PC-9 (cell line): ENCODE data around the gene MED22. TPM values are rescaled to one million over a fixed set of nuclear protein-coding genes. Genes with fewer than 3 reads are reported as not detected.
"Not testable (repeated sequence)": the region's sequence is repeated elsewhere in the genome, so short reads cannot be mapped to it uniquely, and the experiment has no call there.

Experiments
- BruUV-seq: library from RNA; stranded (reverse); fragments of 400-500 nt; replicated peaks from 2 replicates; lab custom pipeline; 2021; lab: Mats Ljungman, UMichigan
- CTCF ChIA-PET: fragments of 300-600 bp; sonication (Branson Sonifier 250); formaldehyde crosslinking; loops from one replicate; lab custom pipeline; 2022; ENCODE audit warnings: antibody characterized with exemption; lab: Charles Lee
- POLR2A ChIA-PET: fragments of 300-600 bp; sonication (Branson Sonifier 250); formaldehyde crosslinking; loops from one replicate; lab custom pipeline; 2022; ENCODE audit warnings: antibody characterized with exemption; ENCODE audit not compliant: unreplicated experiment; lab: Charles Lee
- DNase-seq, 2 experiments: peaks; one replicate each; pipeline versions ENCODE4 v3.0.0 to v3.0.0-alpha.2; 2015 to 2022; ENCODE audit warnings: mixed read lengths in 1 of 2
- H2AFZ ChIP-seq: fragments of 200-600 bp; sonication (generic); 2 replicates; pipeline ENCODE4 v1.8.1; 2017; ENCODE audit warnings: antibody characterized with exemption
- H3F3A ChIP-seq: fragments of 200-600 bp; sonication (generic); 2 replicates; pipeline ENCODE4 v1.8.1; 2017; ENCODE audit warnings: antibody characterized with exemption, mild to moderate bottlenecking, low read depth; ENCODE audit not compliant: insufficient read depth
- H3K27ac ChIP-seq: fragments of 200-600 bp; sonication (generic); 2 replicates; pipeline ENCODE4 v1.6.1; 2016; ENCODE audit warnings: mixed run types
- H3K27me3 ChIP-seq: fragments of 200-600 bp; sonication (generic); 2 replicates; pipeline ENCODE4 v1.6.1; 2016; ENCODE audit warnings: low read depth, mixed run types; ENCODE audit not compliant: insufficient read depth
- H3K36me3 ChIP-seq: fragments of 200-600 bp; sonication (generic); 2 replicates; pipeline ENCODE4 v1.6.1; 2016; ENCODE audit warnings: low read depth, mixed run types
- H3K4me1 ChIP-seq: fragments of 200-600 bp; sonication (generic); replicated peaks from 2 replicates; pipeline ENCODE4 v1.6.1; 2016; ENCODE audit warnings: mixed run types; ENCODE audit not compliant: insufficient read depth
- H3K4me2 ChIP-seq: fragments of 200-600 bp; sonication (generic); 2 replicates; pipeline ENCODE4 v1.6.1; 2017; ENCODE audit warnings: mixed run types
- H3K4me3 ChIP-seq: fragments of 200-600 bp; sonication (generic); 2 replicates; pipeline ENCODE4 v1.6.1; 2016; ENCODE audit warnings: mixed run types
- H3K79me2 ChIP-seq: fragments of 200-600 bp; sonication (generic); 2 replicates; pipeline ENCODE4 v1.6.1; 2017; ENCODE audit warnings: low read depth, mixed run types
- H3K9me2 ChIP-seq: fragments of 200-600 bp; sonication (generic); 2 replicates; pipeline ENCODE4 v1.8.1; 2017; ENCODE audit warnings: mild to moderate bottlenecking; ENCODE audit not compliant: insufficient read depth
- H3K9me3 ChIP-seq: fragments of 200-600 bp; sonication (generic); 2 replicates; pipeline ENCODE4 v1.8.1; 2016; ENCODE audit warnings: low read depth; ENCODE audit not compliant: insufficient read depth
- H4K20me1 ChIP-seq: fragments of 200-600 bp; sonication (generic); 2 replicates; pipeline ENCODE4 v1.8.1; 2017; ENCODE audit not compliant: insufficient read depth
- CTCF ChIP-seq: fragments of 200-600 bp; sonication (generic); conservative IDR thresholded peaks from 2 replicates; pipeline ENCODE4 v1.6.1; 2017; ENCODE audit warnings: mixed run types, antibody characterized with exemption, mild to moderate bottlenecking, moderate library complexity
- EZH2 ChIP-seq: fragments of 200-600 bp; sonication (generic); IDR thresholded peaks from 2 replicates; pipeline ENCODE4 v1.8.0; 2017; ENCODE audit warnings: antibody characterized with exemption, low read depth
- intact Hi-C: fragments of 100-400 bp; cut with micrococcal nuclease; formaldehyde crosslinking; loops from one replicate; pipeline ENCODE4 v1.10.0; 2022; ENCODE audit not compliant: unreplicated experiment
- total RNA-seq: library from RNA; stranded (reverse); gene quantifications from 2 replicates; pipeline ENCODE4 v1.2.3, GENCODE V29; 2021

The MED22 gene
- total RNA-seq, 1 experiment from 2014 or later: 38.7 TPM

DNA sequence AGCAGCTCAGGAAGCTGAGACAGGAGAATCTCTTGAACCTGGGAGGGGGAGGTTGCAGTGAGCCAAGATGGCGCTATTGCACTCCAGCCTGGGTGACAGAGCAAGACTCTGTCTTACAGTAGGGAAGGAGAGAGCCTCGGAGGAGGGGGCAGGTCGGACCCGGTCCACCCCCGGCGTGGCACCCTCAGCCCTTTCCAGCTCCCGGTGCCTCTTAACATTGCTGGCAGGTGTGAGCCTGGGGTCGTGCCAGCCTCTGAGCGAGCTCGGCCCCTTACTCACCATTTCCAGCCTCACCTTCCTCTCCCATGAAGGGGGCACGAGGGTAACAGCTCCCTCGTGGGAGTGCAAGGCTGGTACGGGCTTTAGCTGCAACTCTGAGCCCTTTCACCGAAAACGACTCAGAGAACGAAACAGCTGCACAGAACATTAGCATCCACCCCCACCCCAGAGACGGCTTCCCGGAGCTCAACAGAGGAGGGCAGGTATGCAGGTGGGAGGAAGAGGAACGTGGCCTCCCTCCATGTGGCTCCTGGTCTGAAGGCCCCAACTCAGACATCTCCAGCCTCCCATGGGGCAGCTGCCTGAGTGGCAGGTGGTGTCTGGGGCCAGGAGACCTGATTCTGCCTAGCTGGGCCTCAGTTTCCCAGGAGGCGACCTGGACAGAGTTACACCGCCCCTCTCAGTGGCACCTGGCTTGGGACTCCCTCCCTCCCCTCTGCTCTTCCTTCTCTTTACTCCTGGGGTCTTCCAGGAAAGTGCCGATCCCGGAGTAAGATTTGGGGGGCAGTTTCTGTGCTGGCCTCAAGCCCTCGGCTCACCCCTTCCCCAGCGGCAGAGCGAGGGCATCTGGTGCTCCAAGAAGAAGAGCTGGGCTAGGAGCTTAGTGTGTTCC lies 44.4 kb downstream of the MED22 start:
- no peak overlapping the region for H3K27ac ChIP-seq
- H3K79me2 ChIP-seq: no peaks in the 10 kb centered on the region
- POLR2A ChIA-PET: no interaction called here
- no peaks in the 10 kb centered on the region for H3K36me3 ChIP-seq
- H3K27me3 ChIP-seq: peaks cover 69% of the 10 kb centered on the region
- CTCF ChIA-PET: no interaction called here
- H3K4me2 ChIP-seq: no peak overlapping the region
- no peak for TF ChIP-seq EZH2
- DNase-seq: no peak
- no peaks in the 10 kb centered on the region for H3K9me2 ChIP-seq
- no peaks in the 10 kb centered on the region for H3K4me1 ChIP-seq
- H2AFZ ChIP-seq: no peak overlapping the region
- no peak overlapping the region for H3K4me3 ChIP-seq
- BruUV-seq: no TSS peak
- intact Hi-C loops: no loop called here
- H3K9me3 ChIP-seq: no peaks in the 10 kb centered on the region
- no peaks in the 10 kb centered on the region for H4K20me1 ChIP-seq
- no peaks in the 10 kb centered on the region for H3F3A ChIP-seq

DNA sequence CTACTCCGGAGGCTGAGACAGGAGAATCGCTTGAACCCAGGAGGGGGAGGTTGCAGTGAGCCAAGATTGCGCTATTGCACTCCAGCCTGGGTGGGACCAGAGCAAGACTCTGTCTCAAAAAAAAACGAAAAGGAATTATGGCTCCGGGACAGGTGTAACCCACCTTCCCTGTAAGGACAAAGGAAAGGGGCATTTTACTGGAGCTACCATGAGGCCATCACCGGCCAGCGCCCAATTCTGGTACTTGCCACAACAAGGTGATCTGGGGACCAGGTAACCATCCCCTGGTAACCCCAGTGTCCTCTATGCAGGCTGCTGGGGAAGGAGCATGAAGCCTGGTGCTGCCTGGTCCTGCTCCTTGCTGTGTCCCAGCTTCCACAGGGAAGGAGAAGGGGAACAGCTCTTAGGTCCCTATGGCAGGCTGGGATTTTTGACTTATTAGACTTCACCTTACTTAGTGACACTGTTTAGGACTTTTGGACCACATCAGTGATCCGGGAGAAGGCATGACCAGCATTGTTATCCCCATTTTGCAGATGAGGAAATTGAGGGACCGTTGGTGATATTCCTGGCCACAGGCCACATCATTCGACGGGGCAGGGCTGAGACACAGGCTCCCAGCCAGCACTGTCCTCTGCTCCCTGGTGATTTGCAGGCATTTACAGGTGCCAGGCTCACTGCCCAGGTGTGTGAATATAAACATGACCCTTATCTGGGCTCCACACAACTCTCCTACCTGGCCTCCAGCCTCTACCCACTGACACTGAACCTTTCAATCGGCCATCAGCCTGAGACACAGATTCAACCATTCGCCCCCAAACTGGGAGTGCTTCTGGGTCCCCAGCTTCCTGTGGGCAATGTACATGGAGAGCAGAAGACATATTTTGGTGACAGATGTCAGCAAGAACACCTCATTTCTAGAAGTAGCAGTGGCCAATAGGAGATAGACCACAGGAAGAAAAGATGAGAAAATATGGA lies 46.4 kb downstream of the MED22 start:
- Histone ChIP-seq H3K27ac (no peak overlapping the region), H3K9me3 (no peaks in the 10 kb centered on the region), H3K27me3 (peaks cover 73% of the 10 kb centered on the region), H3F3A (no peaks in the 10 kb centered on the region), H3K9me2 (no peaks in the 10 kb centered on the region), H3K4me1 (no peaks in the 10 kb centered on the region), H4K20me1 (no peaks in the 10 kb centered on the region), H3K79me2 (no peaks in the 10 kb centered on the region), H2AFZ (no peak overlapping the region), H3K36me3 (no peaks in the 10 kb centered on the region), H3K4me3 (no peak overlapping the region), H3K4me2 (no peak overlapping the region)
- ChIA-PET CTCF (no interaction called here), POLR2A (no interaction called here)
- no peak for TF ChIP-seq CTCF
- no peak for TF ChIP-seq EZH2
- DNase-seq: no peak
- BruUV-seq: no TSS peak
- intact Hi-C loops: no loop called here

DNA sequence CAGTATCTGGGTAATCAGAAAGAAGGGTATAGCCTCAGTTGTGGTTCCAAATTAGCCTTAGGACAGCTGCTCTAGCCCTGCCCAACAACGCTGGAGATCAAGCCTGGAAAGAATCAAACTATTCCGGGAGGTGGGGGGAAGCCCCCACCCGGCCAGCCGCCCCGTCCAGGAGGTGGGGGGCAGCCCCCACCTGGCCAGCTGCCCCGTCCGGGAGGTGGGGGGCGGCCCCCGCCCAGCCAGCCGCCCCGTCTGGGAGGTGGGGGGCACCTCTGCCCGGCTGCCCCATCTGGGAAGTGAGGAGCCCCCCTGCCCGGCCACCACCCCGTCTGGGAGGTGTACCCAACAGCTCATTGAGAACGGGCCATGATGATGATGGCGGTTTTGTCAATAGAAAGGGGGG lies 47.9 kb downstream of the MED22 start:
- H3K4me3 ChIP-seq, H4K20me1 ChIP-seq, H2AFZ ChIP-seq, DNase-seq, H3K9me3 ChIP-seq, H3K9me2 ChIP-seq, H3K79me2 ChIP-seq, H3K4me1 ChIP-seq, H3F3A ChIP-seq, intact Hi-C loops, H3K27ac ChIP-seq, BruUV-seq, H3K4me2 ChIP-seq, H3K36me3 ChIP-seq, CTCF ChIA-PET: not testable (repeated sequence)
- peaks cover 77% of the 10 kb centered on the region for H3K27me3 ChIP-seq
- POLR2A ChIA-PET: interaction anchor here (0.6 kb wide), 1 partner anchor 1738 kb away, joined by 3 read pairs; no protein-coding TSS in a partner anchor

GRCh38 chr9:133294257-133294656 lies 53.7 kb downstream of the MED22 start:
- H3K79me2 ChIP-seq: no peaks in the 10 kb centered on the region
- H3K4me1 ChIP-seq: no peaks in the 10 kb centered on the region
- DNase-seq: no peak
- TF ChIP-seq EZH2: no peak
- TF ChIP-seq CTCF: no peak
- intact Hi-C loops: no loop called here
- H2AFZ ChIP-seq: no peak overlapping the region
- CTCF ChIA-PET: no interaction called here
- peaks cover 8% of the 10 kb centered on the region; the same call in 1 of the 2 replicates for H3K9me3 ChIP-seq
- no peaks in the 10 kb centered on the region; the same call in 1 of the 2 replicates for H3F3A ChIP-seq
- no peaks in the 10 kb centered on the region for H3K36me3 ChIP-seq
- H3K27me3 ChIP-seq: peaks cover 76% of the 10 kb centered on the region
- BruUV-seq: no TSS peak
- H3K4me2 ChIP-seq: no peak overlapping the region
- H3K4me3 ChIP-seq: no peak overlapping the region
- POLR2A ChIA-PET: no interaction called here
- no peak overlapping the region for H3K27ac ChIP-seq
- no peaks in the 10 kb centered on the region for H3K9me2 ChIP-seq
- no peaks in the 10 kb centered on the region for H4K20me1 ChIP-seq
